Kidney epithelial cell (primary cell): ENCODE results near the gene PBX4. TPM values are rescaled to one million over a fixed set of nuclear protein-coding genes. Genes with fewer than 3 reads are reported as not detected.

ENCODE experiments used
- DNase-seq: peaks from one replicate; pipeline ENCODE4 v3.0.0-alpha.2; 2010; ENCODE audit warnings: low read depth
- H3K27me3 ChIP-seq: 2 replicates; pipeline ENCODE4 v1.6.0; 2011; ENCODE audit warnings: low read length; ENCODE audit not compliant: control insufficient read depth, insufficient read depth
- H3K36me3 ChIP-seq: 2 replicates; pipeline ENCODE4 v1.5.1; 2011; ENCODE audit warnings: low read length; ENCODE audit not compliant: control insufficient read depth, insufficient read depth
- H3K4me3 ChIP-seq: 2 replicates; pipeline ENCODE4 v1.5.1; 2011; ENCODE audit warnings: low read depth, mild to moderate bottlenecking, control low read depth, low read length
- CTCF ChIP-seq: IDR thresholded peaks from 2 replicates; pipeline ENCODE4 v1.5.1; 2011; ENCODE audit warnings: mild to moderate bottlenecking, moderate library complexity, low read length, control low read depth, inconsistent platforms; ENCODE audit not compliant: insufficient read depth, poor library complexity, severe bottlenecking
- total RNA-seq: library from RNA; depleted of rRNA; stranded (reverse); fragments of >200 nt; gene quantifications from 2 replicates; pipeline ENCODE4 v1.2.3, GENCODE V29; 2015

PBX4 gene
- total RNA-seq, 1 donor from 2014 or later = 1.7 TPM

- no peak for TF ChIP-seq CTCF
- Histone ChIP-seq H3K4me3 (no peak overlapping the region), H3K36me3 (no peaks in the 10 kb centered on the region), H3K27me3 (no peaks in the 10 kb centered on the region)
- no peak for DNase-seq
Observed at GRCh38 chr19:19661675-19662251, 43.3 kb upstream of the PBX4 start.

- Histone ChIP-seq H3K4me3 (no peak overlapping the region), H3K36me3 (no peaks in the 10 kb centered on the region), H3K27me3 (no peaks in the 10 kb centered on the region)
- TF ChIP-seq CTCF = no peak
- DNase-seq = no peak
Observed at GRCh38 chr19:19661141-19661674, 42.7 kb upstream of the PBX4 start.

- DNase-seq = no peak
- Histone ChIP-seq H3K36me3 (no peaks in the 10 kb centered on the region), H3K27me3 (no peaks in the 10 kb centered on the region), H3K4me3 (no peak overlapping the region)
- no peak for TF ChIP-seq CTCF
Observed at GRCh38 chr19:19659646-19660245, 41.3 kb upstream of the PBX4 start.

- no peaks in the 10 kb centered on the region for H3K27me3 ChIP-seq
- DNase-seq = no peak
- TF ChIP-seq CTCF = no peak
- no peak overlapping the region for H3K4me3 ChIP-seq
- H3K36me3 ChIP-seq = peaks cover 3% of the 10 kb centered on the region
Observed at GRCh38 chr19:19657397-19657783, 38.9 kb upstream of the PBX4 start.

- TF ChIP-seq CTCF = no peak
- H3K4me3 ChIP-seq = no peak overlapping the region
- DNase-seq = no peak
- H3K27me3 ChIP-seq = no peaks in the 10 kb centered on the region
- H3K36me3 ChIP-seq = peaks cover 3% of the 10 kb centered on the region
Observed at GRCh38 chr19:19656451-19657396, 38.2 kb upstream of the PBX4 start.
